Measurements from ENCODE around the gene CDCP2. TPM values are rescaled to one million over a fixed set of nuclear protein-coding genes. Genes with fewer than 3 reads are reported as not detected.
A peak's percentile ranks its signal among the peaks of the same experiment; 100 is the strongest.

Gene CDCP2
- total RNA-seq, 4 donors from 2014 or later = 0.45 TPM; not detected in 3

DNA sequence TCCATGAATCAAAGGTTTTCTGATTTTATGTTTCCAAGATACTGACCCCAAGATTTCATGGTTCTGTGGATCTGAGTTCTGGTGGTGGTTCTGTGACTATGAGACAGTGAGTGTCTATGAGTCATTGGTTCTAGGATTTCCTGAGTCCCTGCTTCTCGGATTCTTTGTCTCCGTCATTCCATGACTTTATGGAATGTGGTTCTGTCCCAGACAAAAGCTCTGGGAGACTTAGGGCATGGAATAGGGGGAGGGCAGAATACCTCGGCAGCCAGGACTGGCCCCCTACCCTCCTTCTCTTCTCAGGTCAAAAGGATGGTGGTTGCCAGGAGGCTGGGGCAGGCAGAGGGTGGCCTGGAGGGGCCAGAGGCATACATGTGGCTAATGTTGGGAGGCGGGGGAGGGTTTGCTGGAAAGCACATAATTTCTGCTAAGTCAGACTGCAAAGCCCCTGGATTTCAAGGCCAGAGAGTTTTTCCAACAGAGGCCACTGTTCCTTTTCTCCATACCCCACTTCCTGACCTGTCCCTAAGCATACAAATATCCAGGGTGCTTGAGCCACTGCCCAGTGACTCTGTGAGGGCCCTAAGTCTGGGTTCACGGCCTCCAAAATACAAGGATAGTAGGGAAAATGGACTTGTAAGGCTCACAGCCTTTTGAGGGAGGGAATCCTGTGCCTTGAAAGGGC lies 17.2 kb downstream of the CDCP2 start:
- Histone ChIP-seq H3K27me3 (no peaks in the 10 kb centered on the region), H3K4me3 (replicated peaks in 1 of 3) (no peak overlapping the region), H3K9me3 (no peaks in the 10 kb centered on the region), H3K36me3 (no peaks in the 10 kb centered on the region), H3K4me1 (peaks cover 8 to 18% of the 10 kb centered on the region in 2 donors), H3K27ac (peak overlapping the region in 1 of 3 donors; percentile 33)
- intact Hi-C loops (cut with DNase I) = no loop called here
- 50 to 63% methylated on average over 5 of the region's 5 CpGs for WGBS, 2 donors
- peak; percentile 45 to 48 for DNase-seq
- no peak for TF ChIP-seq POLR2A (IDR thresholded peaks at IDR 0.05)
- TF ChIP-seq, protein P1, sequence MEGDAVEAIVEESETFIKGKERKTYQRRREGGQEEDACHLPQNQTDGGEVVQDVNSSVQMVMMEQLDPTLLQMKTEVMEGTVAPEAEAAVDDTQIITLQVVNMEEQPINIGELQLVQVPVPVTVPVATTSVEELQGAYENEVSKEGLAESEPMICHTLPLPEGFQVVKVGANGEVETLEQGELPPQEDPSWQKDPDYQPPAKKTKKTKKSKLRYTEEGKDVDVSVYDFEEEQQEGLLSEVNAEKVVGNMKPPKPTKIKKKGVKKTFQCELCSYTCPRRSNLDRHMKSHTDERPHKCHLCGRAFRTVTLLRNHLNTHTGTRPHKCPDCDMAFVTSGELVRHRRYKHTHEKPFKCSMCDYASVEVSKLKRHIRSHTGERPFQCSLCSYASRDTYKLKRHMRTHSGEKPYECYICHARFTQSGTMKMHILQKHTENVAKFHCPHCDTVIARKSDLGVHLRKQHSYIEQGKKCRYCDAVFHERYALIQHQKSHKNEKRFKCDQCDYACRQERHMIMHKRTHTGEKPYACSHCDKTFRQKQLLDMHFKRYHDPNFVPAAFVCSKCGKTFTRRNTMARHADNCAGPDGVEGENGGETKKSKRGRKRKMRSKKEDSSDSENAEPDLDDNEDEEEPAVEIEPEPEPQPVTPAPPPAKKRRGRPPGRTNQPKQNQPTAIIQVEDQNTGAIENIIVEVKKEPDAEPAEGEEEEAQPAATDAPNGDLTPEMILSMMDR (IDR thresholded peaks at IDR 0.05) = no peak

DNA sequence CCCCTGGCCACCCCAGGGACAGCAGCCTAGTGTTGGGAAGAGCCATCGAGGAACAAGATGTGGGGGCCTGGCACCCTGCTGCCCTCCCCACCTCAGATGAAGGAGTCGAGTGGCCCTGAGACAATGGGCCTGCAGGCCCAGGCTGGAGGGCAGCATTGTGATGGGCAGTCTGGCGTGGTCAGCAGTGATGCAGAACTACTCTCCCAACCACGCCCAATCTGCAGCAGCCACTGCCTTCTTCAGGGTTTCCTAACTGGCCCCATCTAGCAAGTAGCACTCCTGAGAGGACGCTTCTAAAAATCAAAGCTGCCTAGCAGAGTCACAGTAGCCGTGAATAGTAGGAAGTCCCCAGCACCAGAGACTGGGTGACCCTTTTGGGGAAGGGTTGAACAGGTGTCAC lies 18.5 kb downstream of the CDCP2 start:
- 60 to 85% methylated on average over 4 to 5 of the region's 6 CpGs for WGBS, 2 donors
- no peaks in the 10 kb centered on the region for H3K36me3 ChIP-seq
- H3K27ac ChIP-seq = no peak overlapping the region
- no peaks in the 10 kb centered on the region for H3K27me3 ChIP-seq
- H3K9me3 ChIP-seq = no peaks in the 10 kb centered on the region
- H3K4me3 ChIP-seq (replicated peaks in 1 of 3) = no peak overlapping the region
- intact Hi-C loops (cut with DNase I) = no loop called here
- peaks cover 8 to 18% of the 10 kb centered on the region in 2 donors for H3K4me1 ChIP-seq
- TF ChIP-seq POLR2A (IDR thresholded peaks at IDR 0.05) = no peak
- TF ChIP-seq, protein P1 (IDR thresholded peaks at IDR 0.05) = no peak
- DNase-seq = peak; percentile 43 to 44

DNA sequence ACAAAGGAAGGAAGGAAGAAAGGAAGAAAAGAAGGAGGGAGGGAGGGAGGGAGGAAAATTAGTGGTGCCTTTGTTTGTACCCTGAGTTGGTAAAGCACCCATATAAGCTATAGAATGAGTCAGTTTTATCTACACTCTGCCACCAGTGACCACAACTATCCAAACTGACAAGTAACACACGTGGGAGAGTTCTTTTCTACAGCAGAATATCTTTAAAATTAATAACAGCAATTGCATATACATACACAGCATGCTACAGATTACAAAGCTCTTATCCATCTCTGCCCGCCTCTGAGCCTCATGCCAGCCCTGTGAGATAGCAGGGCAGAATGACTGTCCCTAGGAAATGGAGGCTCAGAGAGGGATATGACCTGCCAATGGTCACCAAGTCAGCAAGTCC lies 20.3 kb downstream of the CDCP2 start:
- H3K36me3 ChIP-seq = no peaks in the 10 kb centered on the region
- H3K9me3 ChIP-seq = no peaks in the 10 kb centered on the region
- TF ChIP-seq, protein P1 (IDR thresholded peaks at IDR 0.05) = no peak
- no peak for TF ChIP-seq POLR2A (IDR thresholded peaks at IDR 0.05)
- DNase-seq = no peak
- WGBS, 2 donors = 74 to 78% methylated on average over 2 of the region's 2 CpGs
- no peak overlapping the region for H3K27ac ChIP-seq
- H3K4me3 ChIP-seq (replicated peaks in 1 of 3) = no peak overlapping the region
- intact Hi-C loops (cut with DNase I) = no loop called here
- H3K27me3 ChIP-seq = no peaks in the 10 kb centered on the region
- H3K4me1 ChIP-seq = peaks cover 8 to 13% of the 10 kb centered on the region in 2 donors

DNA sequence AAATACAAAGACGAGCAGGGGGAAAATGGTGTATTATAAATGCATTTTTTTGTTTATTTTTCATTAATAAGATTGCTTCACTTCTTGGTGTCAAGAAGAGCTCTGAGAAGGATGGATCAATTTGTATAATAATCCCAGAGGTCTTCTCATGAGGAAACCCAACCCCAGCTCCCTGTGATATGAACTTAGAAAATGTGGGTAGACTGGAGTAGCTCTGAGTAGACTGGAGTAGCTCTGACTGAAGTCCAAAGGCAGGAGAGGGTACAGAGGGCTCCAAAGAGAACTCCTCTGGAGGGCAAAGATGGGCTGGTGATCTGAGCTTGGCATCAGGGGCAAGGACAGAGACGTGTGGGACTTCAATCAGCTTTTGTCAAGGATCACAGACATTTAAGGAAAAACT lies 21.4 kb downstream of the CDCP2 start:
- no peak overlapping the region for H3K27ac ChIP-seq
- DNase-seq = no peak
- intact Hi-C loops (cut with DNase I) = no loop called here
- no peaks in the 10 kb centered on the region for H3K36me3 ChIP-seq
- H3K27me3 ChIP-seq = no peaks in the 10 kb centered on the region
- no peak overlapping the region for H3K4me3 ChIP-seq (replicated peaks in 1 of 3)
- peaks cover 8 to 10% of the 10 kb centered on the region in 2 donors for H3K4me1 ChIP-seq
- TF ChIP-seq, protein P1 (IDR thresholded peaks at IDR 0.05) = no peak
- TF ChIP-seq POLR2A (IDR thresholded peaks at IDR 0.05) = no peak
- no peaks in the 10 kb centered on the region for H3K9me3 ChIP-seq
- 91 to 93% methylated on average over 2 of the region's 2 CpGs for WGBS, 2 donors

DNA sequence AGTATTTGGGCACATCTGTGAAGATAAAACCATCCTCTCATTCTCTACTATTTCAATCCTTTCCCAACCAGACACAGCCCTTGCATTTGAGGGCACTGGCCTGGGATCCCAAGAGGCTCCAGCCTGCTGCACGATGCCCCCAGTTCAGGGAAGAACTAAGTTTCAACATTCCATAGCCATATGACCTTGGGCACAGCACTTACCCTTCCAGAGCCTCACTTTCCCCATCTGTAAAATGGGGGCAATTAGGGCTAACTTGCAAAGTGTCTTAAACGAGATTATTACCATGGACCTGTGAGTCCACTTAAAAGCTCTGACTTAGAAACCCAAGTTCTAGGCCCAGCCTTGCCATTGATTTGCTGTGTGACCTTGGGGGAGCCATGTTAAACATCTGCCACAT lies 22.9 kb downstream of the CDCP2 start:
- no peak overlapping the region for H3K4me3 ChIP-seq (replicated peaks in 1 of 3)
- H3K9me3 ChIP-seq = no peaks in the 10 kb centered on the region
- intact Hi-C loops (cut with DNase I) = no loop called here
- TF ChIP-seq POLR2A (IDR thresholded peaks at IDR 0.05) = no peak
- TF ChIP-seq, protein P1 (IDR thresholded peaks at IDR 0.05) = no peak
- H3K27me3 ChIP-seq = no peaks in the 10 kb centered on the region
- no peaks in the 10 kb centered on the region for H3K4me1 ChIP-seq
- no peak for DNase-seq
- 78 to 85% methylated on average over 2 of the region's 2 CpGs for WGBS, 2 donors
- no peaks in the 10 kb centered on the region for H3K36me3 ChIP-seq
- H3K27ac ChIP-seq = no peak overlapping the region

All from thyroid gland (tissue), 4 donors.